Endometrium (tissue), 2 donors: Measurements from ENCODE around the gene CRYGD.

Experiments
- FAIRE-seq: peaks from 2 replicates; lab custom pipeline; 2012; peaks lifted over from hg19 to GRCh38; lab: Jason Lieb, UNC
- donor health status: control.
- donor health status: control.

The CRYGD gene

DNA sequence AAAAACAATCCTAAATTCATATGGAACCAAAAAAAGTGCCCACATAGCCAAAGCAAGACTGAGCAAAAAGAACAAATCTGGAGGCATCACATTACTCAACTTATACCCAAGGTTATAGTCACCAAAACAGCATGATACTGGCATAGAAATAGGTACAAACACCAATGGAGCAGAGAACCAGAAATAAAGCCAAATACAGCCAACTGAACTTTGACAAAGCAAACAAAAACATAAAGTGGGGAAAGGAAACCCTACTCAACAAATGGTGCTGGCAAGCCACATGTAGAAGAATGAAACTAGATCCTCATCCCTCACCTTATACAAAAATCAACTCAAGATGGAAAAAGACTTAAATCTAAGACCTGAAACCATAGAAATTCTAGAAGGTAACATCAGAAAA, 40.5 kb downstream of the CRYGD start:
- FAIRE-seq, result no peak

DNA sequence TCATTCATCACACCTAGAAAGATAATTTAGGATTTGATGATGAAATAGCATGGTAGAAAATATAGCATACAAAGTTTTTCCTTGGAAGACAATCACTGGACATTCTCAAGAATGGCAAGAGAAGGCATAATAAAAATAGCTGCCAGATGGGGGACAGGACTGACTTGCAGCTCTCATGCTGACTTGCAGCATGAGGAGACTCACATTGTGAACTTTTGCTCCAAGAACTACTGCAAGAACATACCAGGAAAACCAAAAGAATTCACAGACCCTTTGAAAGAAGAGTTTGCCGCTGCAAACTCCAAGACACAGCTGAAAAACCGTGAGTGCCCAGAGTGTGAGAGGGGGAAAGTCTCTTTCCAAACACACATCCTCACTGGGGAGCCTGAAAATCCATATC, 47.0 kb downstream of the CRYGD start:
- no peak for FAIRE-seq

DNA sequence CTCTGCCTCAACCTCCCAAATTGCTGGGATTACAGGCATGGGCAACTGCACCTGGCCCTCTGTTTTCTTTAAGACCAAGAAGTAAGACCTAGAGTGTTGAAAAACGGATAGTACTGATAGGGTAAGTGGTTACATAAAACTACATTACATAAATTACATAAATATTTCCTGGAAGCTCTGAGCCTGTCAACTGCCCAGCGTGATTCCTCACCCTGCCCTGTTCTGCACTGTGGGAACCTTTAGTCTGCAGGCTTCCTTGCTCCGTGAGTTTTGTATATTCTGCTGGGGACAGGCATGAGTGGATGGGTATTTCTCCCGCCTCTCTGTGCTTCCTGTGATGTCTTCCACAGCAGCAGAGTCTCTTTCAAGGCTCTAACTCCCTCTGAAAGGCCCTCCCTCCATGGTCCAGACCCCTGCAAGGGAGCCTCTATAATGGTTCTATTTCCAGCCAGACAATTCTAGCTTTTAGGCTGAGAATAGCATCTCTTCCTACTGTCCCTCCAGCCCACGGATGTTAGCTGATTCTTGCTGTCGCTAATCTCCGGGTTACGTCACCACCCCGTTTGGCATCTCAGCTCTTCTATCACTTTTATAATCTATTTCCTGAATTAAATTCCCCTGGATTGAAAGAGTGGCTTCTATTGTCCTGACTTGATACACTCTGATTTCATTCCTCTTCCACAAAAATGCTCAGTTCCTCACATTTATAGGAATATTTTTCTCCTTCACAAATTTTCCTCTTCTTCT, 49.5 kb downstream of the CRYGD start:
- FAIRE-seq, result no peak

DNA sequence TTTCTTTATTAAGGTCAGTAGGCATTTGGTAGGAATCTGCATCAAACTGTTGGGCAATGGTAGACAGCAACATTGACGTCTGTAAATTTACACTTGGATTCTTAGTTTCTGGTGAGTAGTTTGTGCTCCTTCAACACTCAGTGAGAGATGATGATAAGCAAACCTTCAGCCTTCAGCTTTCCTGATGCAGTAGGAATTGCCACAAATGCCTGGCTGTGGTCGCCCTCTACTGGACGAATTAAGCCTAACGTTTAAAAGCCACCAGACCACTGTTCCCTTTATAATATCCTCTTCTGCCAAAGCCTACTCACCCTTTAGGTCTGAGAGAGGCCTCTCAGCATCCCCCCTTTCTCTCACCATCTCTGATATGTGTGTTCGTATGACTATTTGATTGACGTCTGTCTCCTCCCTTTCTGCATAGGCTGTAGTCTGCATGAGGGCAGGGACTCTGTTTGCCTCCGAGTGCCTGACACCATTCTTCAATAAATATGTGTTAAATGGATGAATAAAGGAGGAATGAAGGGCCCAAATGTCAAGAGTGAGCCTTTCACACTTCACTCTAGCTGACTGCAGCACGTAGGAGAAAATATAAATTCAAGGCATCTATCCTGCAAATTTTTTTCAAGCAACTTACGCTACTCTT, 52.0 kb downstream of the CRYGD start:
- peak; percentile 43 for FAIRE-seq
